ENCODE data around the gene TMEM9B. TPM values are rescaled to one million over a fixed set of nuclear protein-coding genes. Genes with fewer than 3 reads are reported as not detected.

TMEM9B gene
- polyA plus RNA-seq, 1 experiment = 24.6 TPM

GRCh38 chr11:9005087-9005486 is 40.8 kb upstream of the TMEM9B start:
- no peak for DNase-seq (ENCODE audit: low read depth)
- no peak for TF ChIP-seq CTCF (IDR thresholded peaks at IDR 0.05; ENCODE audit: insufficient read depth, low read depth, low read length)
- Histone ChIP-seq H3K4me3 (ENCODE audit: low read depth, low read length) (no peak overlapping the region), H3K36me3 (ENCODE audit: control insufficient read depth, insufficient read depth, low read length) (no peaks in the 10 kb centered on the region), H3K27me3 (ENCODE audit: control insufficient read depth, insufficient read depth, low read length) (peaks cover 7% of the 10 kb centered on the region)
- ChIA-PET CTCF (interaction anchor here (0.6 to 3.2 kb wide), 2 partner anchors 10 to 15 kb away, joined by 3 to 16 read pairs; no protein-coding TSS in a partner anchor), POLR2A (no interaction called here)

DNA sequence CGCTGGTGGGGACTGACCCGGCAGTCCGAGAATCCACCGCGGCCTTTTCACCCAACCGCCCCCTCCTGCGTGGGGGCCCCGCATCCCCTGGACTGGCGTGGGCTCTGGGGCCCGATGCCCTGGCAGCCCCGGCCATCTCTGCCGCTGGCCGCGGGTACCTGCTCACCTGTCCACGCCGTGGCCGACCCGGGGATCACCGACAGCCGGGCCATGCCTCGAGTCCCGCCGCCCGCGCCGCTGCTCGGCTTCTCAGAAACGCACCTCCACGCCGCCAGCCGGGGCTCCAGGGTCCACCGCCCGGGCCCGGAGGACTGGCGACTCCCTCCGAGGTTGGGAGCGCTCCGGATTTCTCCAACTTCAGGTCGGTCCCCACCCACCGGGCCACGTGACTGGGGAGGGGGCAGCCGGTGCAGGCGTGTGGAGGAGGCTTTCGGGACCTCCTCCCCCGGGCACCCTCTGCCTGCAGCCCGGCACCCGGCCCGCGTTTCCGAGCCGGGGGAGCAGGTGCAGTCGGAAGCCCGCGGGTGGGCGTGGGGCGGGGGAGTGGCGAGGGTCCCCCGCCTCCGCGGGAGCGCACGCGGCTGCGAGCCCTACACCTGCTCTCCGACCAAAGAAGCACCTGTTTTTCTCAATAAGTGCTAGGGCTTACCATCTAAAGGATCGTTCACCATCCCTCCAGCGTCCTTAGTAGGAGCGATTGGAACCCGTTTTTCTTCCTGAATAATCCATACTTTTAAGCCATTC is 40.1 kb upstream of the TMEM9B start:
- peak overlapping the region; percentile 50 for H3K4me3 ChIP-seq (ENCODE audit: low read depth, low read length)
- H3K36me3 ChIP-seq (ENCODE audit: control insufficient read depth, insufficient read depth, low read length) = no peaks in the 10 kb centered on the region
- ChIA-PET CTCF (interaction anchor here (3.2 to 4.9 kb wide), 2 partner anchors 11 kb away, joined by 16 to 18 read pairs; no protein-coding TSS in a partner anchor), POLR2A (interaction anchor here (0.7 kb wide), 1 partner anchor 25 kb away, joined by 3 read pairs; no protein-coding TSS in a partner anchor)
- no peak for DNase-seq (ENCODE audit: low read depth)
- no peak for TF ChIP-seq CTCF (IDR thresholded peaks at IDR 0.05; ENCODE audit: insufficient read depth, low read depth, low read length)
- peaks cover 7% of the 10 kb centered on the region for H3K27me3 ChIP-seq (ENCODE audit: control insufficient read depth, insufficient read depth, low read length)

- Histone ChIP-seq H3K27me3 (ENCODE audit: control insufficient read depth, insufficient read depth, low read length) (peaks cover 7% of the 10 kb centered on the region), H3K4me3 (ENCODE audit: low read depth, low read length) (peak within 1 kb of the TSS; percentile 50), H3K36me3 (ENCODE audit: control insufficient read depth, insufficient read depth, low read length) (no peaks in the 10 kb centered on the region)
- ChIA-PET CTCF (interaction anchor here (1.1 to 4.9 kb wide), 3 partner anchors 12 to 503 kb away, joined by 3 to 18 read pairs (median 3); no protein-coding TSS in a partner anchor), POLR2A (interaction anchor here (0.6 to 0.7 kb wide), 2 partner anchors 24 to 486 kb away, joined by 3 read pairs; no protein-coding TSS in a partner anchor)
- TF ChIP-seq CTCF (IDR thresholded peaks at IDR 0.05; ENCODE audit: insufficient read depth, low read depth, low read length) = no peak
- no peak for DNase-seq (ENCODE audit: low read depth)
Measured at GRCh38 chr11:9003573-9004182, 39.4 kb upstream of the TMEM9B start, which contains the start of gene NRIP3. NRIP3 (minus strand) TSS chr11:9004001; CDS start chr11:9003935, 66 bp downstream.

GRCh38 chr11:9002920-9003572 is 38.8 kb upstream of the TMEM9B start:
- H3K36me3 ChIP-seq (ENCODE audit: control insufficient read depth, insufficient read depth, low read length) = no peaks in the 10 kb centered on the region
- TF ChIP-seq CTCF (IDR thresholded peaks at IDR 0.05; ENCODE audit: insufficient read depth, low read depth, low read length) = no peak

More at GRCh38 chr11:9002920-9003572, 38.8 kb upstream of the TMEM9B start:
- peaks cover 7% of the 10 kb centered on the region for H3K27me3 ChIP-seq (ENCODE audit: control insufficient read depth, insufficient read depth, low read length)
- ChIA-PET POLR2A (interaction anchor here (0.6 kb wide), 2 partner anchors 487 to 872 kb away, joined by 3 to 6 read pairs; no protein-coding TSS in a partner anchor), CTCF (interaction anchor here (1.1 to 4.9 kb wide), 5 partner anchors 12 to 503 kb away, joined by 3 to 18 read pairs (median 3); no protein-coding TSS in a partner anchor)
- no peak for DNase-seq (ENCODE audit: low read depth)
- H3K4me3 ChIP-seq (ENCODE audit: low read depth, low read length) = peak overlapping the region; percentile 50

All from BJ (cell line).